Measurements from ENCODE around the gene CCBE1.

The CCBE1 gene

GRCh38 chr18:59470561-59471121 lies 226.6 kb downstream of the CCBE1 start:
- H3K4me3 ChIP-seq (replicated peaks; ENCODE audit: low read depth, low read length): no peak overlapping the region
- no peak for TF ChIP-seq CTCF (IDR thresholded peaks at IDR 0.05; ENCODE audit: low read depth, low read length, missing control alignments)
- no peak for DNase-seq (ENCODE audit: extremely low read depth, low read depth)

GRCh38 chr18:59469463-59470180 lies 227.6 kb downstream of the CCBE1 start:
- DNase-seq (ENCODE audit: extremely low read depth, low read depth): no peak
- H3K4me3 ChIP-seq (replicated peaks; ENCODE audit: low read depth, low read length): no peak overlapping the region
- no peak for TF ChIP-seq CTCF (IDR thresholded peaks at IDR 0.05; ENCODE audit: low read depth, low read length, missing control alignments)

- peak; percentile 91 for DNase-seq (ENCODE audit: extremely low read depth, low read depth)
- no peak for TF ChIP-seq CTCF (IDR thresholded peaks at IDR 0.05; ENCODE audit: low read depth, low read length, missing control alignments)
- no peak overlapping the region for H3K4me3 ChIP-seq (replicated peaks; ENCODE audit: low read depth, low read length)
These were observed 228.4 kb downstream of the CCBE1 start for GRCh38 chr18:59468821-59469220.

- no peak for TF ChIP-seq CTCF (IDR thresholded peaks at IDR 0.05; ENCODE audit: low read depth, low read length, missing control alignments)
- DNase-seq (ENCODE audit: extremely low read depth, low read depth): no peak
- no peak overlapping the region for H3K4me3 ChIP-seq (replicated peaks; ENCODE audit: low read depth, low read length)
These were observed 229.7 kb downstream of the CCBE1 start for GRCh38 chr18:59467497-59467896.

DNA sequence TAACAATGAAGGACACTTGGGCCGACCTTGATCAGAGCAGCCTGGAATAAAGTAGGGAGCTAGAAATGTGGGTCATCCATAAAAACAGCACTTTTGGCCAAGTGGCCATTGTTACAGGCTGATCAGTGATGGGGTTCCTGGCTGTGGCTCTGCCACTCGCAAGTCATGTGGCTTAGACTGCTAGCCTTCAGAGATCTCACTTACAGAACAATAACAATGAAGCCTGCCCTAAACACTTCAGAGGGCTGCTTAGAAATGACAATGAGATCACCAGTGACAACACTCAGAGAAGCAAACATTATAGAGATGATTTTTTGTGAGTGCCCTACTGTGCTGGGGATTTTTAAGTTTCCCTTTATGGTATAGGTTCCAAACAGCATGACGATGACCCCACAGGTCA lies 230.2 kb downstream of the CCBE1 start:
- TF ChIP-seq CTCF (IDR thresholded peaks at IDR 0.05; ENCODE audit: low read depth, low read length, missing control alignments): no peak
- no peak for DNase-seq (ENCODE audit: extremely low read depth, low read depth)
- H3K4me3 ChIP-seq (replicated peaks; ENCODE audit: low read depth, low read length): no peak overlapping the region

- no peak for TF ChIP-seq CTCF (IDR thresholded peaks at IDR 0.05; ENCODE audit: low read depth, low read length, missing control alignments)
- no peak for DNase-seq (ENCODE audit: extremely low read depth, low read depth)
- no peak overlapping the region for H3K4me3 ChIP-seq (replicated peaks; ENCODE audit: low read depth, low read length)
These were observed 232.7 kb downstream of the CCBE1 start for GRCh38 chr18:59464486-59464885.

Measured in HFF-Myc (cell line).